ENCODE measurements around the gene NINJ2.
A peak's percentile ranks its signal among the peaks of the same experiment; 100 is the strongest.

NINJ2 gene

GRCh38 chr12:565589-566105, 97.6 kb downstream of the NINJ2 start:
- DNase-seq, result no peak

GRCh38 chr12:565161-565560, 98.1 kb downstream of the NINJ2 start:
- no peak for DNase-seq

- DNase-seq, result no peak
Measured at GRCh38 chr12:563787-564298, 99.4 kb downstream of the NINJ2 start.

- no peak for DNase-seq
Measured at GRCh38 chr12:563250-563781, 99.9 kb downstream of the NINJ2 start.

GRCh38 chr12:562634-563033, 100.6 kb downstream of the NINJ2 start:
- DNase-seq, result no peak

- peak; percentile 90 for DNase-seq
Measured at GRCh38 chr12:561908-562593, 101.2 kb downstream of the NINJ2 start.

- DNase-seq, result no peak
Measured at GRCh38 chr12:561391-561705, 101.9 kb downstream of the NINJ2 start.

GRCh38 chr12:560691-561390, 102.4 kb downstream of the NINJ2 start:
- no peak for DNase-seq

- peak; percentile 36 for DNase-seq
Measured at GRCh38 chr12:559906-560455, 103.3 kb downstream of the NINJ2 start.

GRCh38 chr12:559208-559905, 103.9 kb downstream of the NINJ2 start:
- no peak for DNase-seq

GRCh38 chr12:558580-558979, 104.7 kb downstream of the NINJ2 start:
- no peak for DNase-seq

GRCh38 chr12:556498-556897, 106.7 kb downstream of the NINJ2 start:
- no peak for DNase-seq

GRCh38 chr12:554001-554285, 109.3 kb downstream of the NINJ2 start:
- no peak for DNase-seq

- DNase-seq, result no peak
Measured at GRCh38 chr12:553216-554000, 109.8 kb downstream of the NINJ2 start.

- DNase-seq, result no peak
Measured at GRCh38 chr12:552466-552865, 110.8 kb downstream of the NINJ2 start.

GRCh38 chr12:550473-551260, 112.6 kb downstream of the NINJ2 start:
- DNase-seq, result no peak

GRCh38 chr12:549476-550082, 113.7 kb downstream of the NINJ2 start:
- no peak for DNase-seq

GRCh38 chr12:547883-548470, 115.3 kb downstream of the NINJ2 start:
- DNase-seq, result no peak

- DNase-seq, result peak; percentile 79
Measured at GRCh38 chr12:546920-547845, 116.1 kb downstream of the NINJ2 start.
